B cell (primary cell): ENCODE measurements around the gene PLEKHA8. TPM values are rescaled to one million over a fixed set of nuclear protein-coding genes. Genes with fewer than 3 reads are reported as not detected.

ENCODE experiments used
- ATAC-seq: fragments of 200-7000 bp; cut with Tn5 transposase; one replicate; pipeline ENCODE4 v1.10.0; 2021; ENCODE audit warnings: low read depth, mild to moderate bottlenecking, moderate number of reproducible peaks, moderate library complexity
- CTCF ChIA-PET: fragments of 350-600 bp; sonication (Branson Sonifier 250); formaldehyde crosslinking; loops from one replicate; lab custom pipeline; 2021; ENCODE audit warnings: antibody characterized with exemption, inconsistent platforms; lab: Charles Lee
- POLR2A ChIA-PET: fragments of 350-600 bp; sonication (Branson Sonifier 250); formaldehyde crosslinking; loops from one replicate; lab custom pipeline; 2021; ENCODE audit warnings: antibody characterized with exemption; lab: Charles Lee
- DNase-seq: peaks from one replicate; pipeline ENCODE4 v3.0.0; 2013
- H2AFZ ChIP-seq: 2 replicates; pipeline ENCODE4 v1.6.1; 2012; ENCODE audit warnings: mild to moderate bottlenecking, low read depth, low read length; ENCODE audit not compliant: insufficient read depth, poor library complexity, severe bottlenecking
- H3K27ac ChIP-seq, 2 donors: 1 replicate in 1 of 2; 2 replicates in 1 of 2; pipeline ENCODE4 v1.5.1; 2012 to 2013; ENCODE audit warnings: low read length in 2 of 2, mild to moderate bottlenecking in 2 of 2, moderate library complexity in 1 of 2
- H3K27me3 ChIP-seq, 4 experiments: fragments of 200-600 bp in 1 of 4; sonication (generic) in 1 of 4; replicated peaks in 1 of 4; 1 replicate in 2 of 4; 2 replicates in 2 of 4; pipeline versions ENCODE4 v1.6.1 to v1.7.0; 2013 to 2016; ENCODE audit warnings: low read length in 3 of 4, mild to moderate bottlenecking in 2 of 4, mixed read lengths in 1 of 4, moderate library complexity in 1 of 4; ENCODE audit not compliant: insufficient read depth in 4 of 4, control insufficient read depth in 3 of 4; ENCODE audit errors: control extremely low read depth in 1 of 4
- H3K36me3 ChIP-seq, 2 experiments: replicated peaks in 1 of 2; 1 replicate in 1 of 2; 2 replicates in 1 of 2; pipeline versions ENCODE4 v1.6.1 to v1.7.1; 2013; ENCODE audit warnings: low read length in 1 of 2; ENCODE audit not compliant: insufficient read depth in 2 of 2, control insufficient read depth in 1 of 2; ENCODE audit errors: control extremely low read depth in 1 of 2, extremely low read depth in 1 of 2
- H3K4me1 ChIP-seq, 2 donors: fragments of 200-600 bp in 1 of 2; sonication (generic) in 1 of 2; 1 replicate in 1 of 2; 2 replicates in 1 of 2; pipeline versions ENCODE4 v1.5.1 to v1.6.1; 2013 to 2017; ENCODE audit warnings: low read length in 2 of 2; ENCODE audit not compliant: control insufficient read depth in 2 of 2, insufficient read depth in 2 of 2
- H3K4me2 ChIP-seq: replicated peaks from 2 replicates; pipeline ENCODE3; 2012; ENCODE audit warnings: mild to moderate bottlenecking, low read depth, low read length; ENCODE audit not compliant: poor library complexity, severe bottlenecking
- H3K4me3 ChIP-seq, 5 experiments: fragments of 200-600 bp in 1 of 5; sonication (generic) in 1 of 5; 1 replicate in 3 of 5; 2 replicates in 2 of 5; pipeline versions ENCODE4 v1.5.1 to v1.7.0; 2011 to 2016; ENCODE audit warnings: low read length in 4 of 5, mild to moderate bottlenecking in 4 of 5, low read depth in 2 of 5, control low read depth in 1 of 5, moderate library complexity in 1 of 5; ENCODE audit not compliant: insufficient read depth in 1 of 5; ENCODE audit errors: control extremely low read depth in 1 of 5, extremely low read depth in 1 of 5
- H3K79me2 ChIP-seq: fragments of 200-600 bp; sonication (generic); one replicate; pipeline ENCODE4 v1.6.0; 2016; ENCODE audit warnings: low read length; ENCODE audit not compliant: control insufficient read depth, insufficient read depth
- H3K9ac ChIP-seq: fragments of 200-600 bp; sonication (generic); 2 replicates; pipeline ENCODE4 v1.6.1; 2017; ENCODE audit warnings: mild to moderate bottlenecking, low read length, moderate library complexity
- H3K9me3 ChIP-seq, 3 donors: one replicate each; pipeline versions ENCODE4 v1.6.1 to v1.7.1; 2013; ENCODE audit warnings: low read length in 2 of 3; ENCODE audit not compliant: control insufficient read depth in 2 of 3, insufficient read depth in 1 of 3; ENCODE audit errors: control extremely low read depth in 1 of 3
- H4K20me1 ChIP-seq: 2 replicates; pipeline ENCODE4 v1.6.0; 2012; ENCODE audit warnings: mild to moderate bottlenecking, low read length; ENCODE audit not compliant: insufficient read depth, control insufficient read depth, poor library complexity, severe bottlenecking
- H3K27ac Mint-ChIP-seq: one replicate; pipeline ENCODE4 v1.8.0; 2021; ENCODE audit warnings: mixed read lengths
- H3K27me3 Mint-ChIP-seq: one replicate; pipeline ENCODE4 v1.8.0; 2021; ENCODE audit warnings: mixed read lengths
- H3K4me1 Mint-ChIP-seq: one replicate; pipeline ENCODE4 v1.8.0; 2021; ENCODE audit warnings: mixed read lengths
- H3K4me3 Mint-ChIP-seq: one replicate; pipeline ENCODE4 v1.8.0; 2021; ENCODE audit warnings: mixed read lengths
- H3K9me3 Mint-ChIP-seq: one replicate; pipeline ENCODE4 v1.8.0; 2022; ENCODE audit warnings: mixed read lengths; ENCODE audit not compliant: insufficient read depth
- EZH2 ChIP-seq: IDR thresholded peaks from 2 replicates; pipeline ENCODE4 v1.6.1; 2012; ENCODE audit warnings: borderline replicate concordance, low read depth, mild to moderate bottlenecking, moderate library complexity, low read length; ENCODE audit not compliant: insufficient read depth, poor library complexity, severe bottlenecking
- WGBS: methylation state at CpG from one replicate; pipeline ENCODE4 v1.1.5; 2013; ENCODE audit warnings: missing lambda C conversion rate; ENCODE audit not compliant: insufficient coverage; 5-methylcytosine and 5-hydroxymethylcytosine counted together
- intact Hi-C: fragments of 100-400 bp; cut with micrococcal nuclease; formaldehyde crosslinking; loops from one replicate; pipeline ENCODE4 v1.10.0; 2022
- polyA plus RNA-seq: library from polyadenylated mRNA; depleted of rRNA; stranded (reverse); fragments of >200 nt; gene quantifications from 2 replicates; pipeline ENCODE4 v1.2.3, GENCODE V29; 2012
- total RNA-seq, 2 donors: library from RNA; stranded (reverse); fragments of 120-200 nt in 1 of 2; gene quantifications; 1 replicate in 1 of 2; 2 replicates in 1 of 2; pipeline versions ENCODE4 v1.2.3 to v1.2.4, GENCODE V29; 2013 to 2022
- TF ChIP-seq, protein P1 (sequence below): fragments of 200-600 bp; IDR thresholded peaks from one replicate; pipeline ENCODE4 v1.8.0; 2022; ENCODE audit warnings: antibody characterized with exemption, mild to moderate bottlenecking

The PLEKHA8 gene
- total and polyA plus RNA-seq, 2 donors (not counting 1 experiment from before 2014, with no cell fraction given) = 1.7 to 10.5 TPM

- Histone ChIP-seq H3K9ac (no peak overlapping the region), H3K4me1 (no peaks in the 10 kb centered on the region), H3K9me3 (no peaks in the 10 kb centered on the region), H4K20me1 (no peaks in the 10 kb centered on the region), H3K27me3 (no peaks in the 10 kb centered on the region), H3K27ac (no peak overlapping the region), H3K79me2 (no peaks in the 10 kb centered on the region), H2AFZ (no peak overlapping the region), H3K4me3 (no peak overlapping the region), H3K4me2 (no peak overlapping the region), H3K36me3 (peaks cover 3 to 18% of the 10 kb centered on the region in 2 experiments)
- H3K4me1 Mint-ChIP-seq = no peaks in the 10 kb centered on the region
- WGBS = 100% methylated on average over 2 of the region's 4 CpGs
- H3K27ac Mint-ChIP-seq = no peak overlapping the region
- no peak for ATAC-seq
- intact Hi-C loops = no loop called here
- TF ChIP-seq, protein P1, sequence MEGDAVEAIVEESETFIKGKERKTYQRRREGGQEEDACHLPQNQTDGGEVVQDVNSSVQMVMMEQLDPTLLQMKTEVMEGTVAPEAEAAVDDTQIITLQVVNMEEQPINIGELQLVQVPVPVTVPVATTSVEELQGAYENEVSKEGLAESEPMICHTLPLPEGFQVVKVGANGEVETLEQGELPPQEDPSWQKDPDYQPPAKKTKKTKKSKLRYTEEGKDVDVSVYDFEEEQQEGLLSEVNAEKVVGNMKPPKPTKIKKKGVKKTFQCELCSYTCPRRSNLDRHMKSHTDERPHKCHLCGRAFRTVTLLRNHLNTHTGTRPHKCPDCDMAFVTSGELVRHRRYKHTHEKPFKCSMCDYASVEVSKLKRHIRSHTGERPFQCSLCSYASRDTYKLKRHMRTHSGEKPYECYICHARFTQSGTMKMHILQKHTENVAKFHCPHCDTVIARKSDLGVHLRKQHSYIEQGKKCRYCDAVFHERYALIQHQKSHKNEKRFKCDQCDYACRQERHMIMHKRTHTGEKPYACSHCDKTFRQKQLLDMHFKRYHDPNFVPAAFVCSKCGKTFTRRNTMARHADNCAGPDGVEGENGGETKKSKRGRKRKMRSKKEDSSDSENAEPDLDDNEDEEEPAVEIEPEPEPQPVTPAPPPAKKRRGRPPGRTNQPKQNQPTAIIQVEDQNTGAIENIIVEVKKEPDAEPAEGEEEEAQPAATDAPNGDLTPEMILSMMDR = no peak
- TF ChIP-seq EZH2 = no peak
- H3K27me3 Mint-ChIP-seq = no peaks in the 10 kb centered on the region
- POLR2A ChIA-PET = no interaction called here
- CTCF ChIA-PET = interaction anchor here (0.5 to 2.4 kb wide), 2 partner anchors 12 to 235 kb away, joined by 3 to 7 read pairs; no protein-coding TSS in a partner anchor
- no peaks in the 10 kb centered on the region for H3K9me3 Mint-ChIP-seq
- no peak for DNase-seq
- no peak overlapping the region for H3K4me3 Mint-ChIP-seq
Observed at GRCh38 chr7:30049173-30049572, 21.0 kb downstream of the PLEKHA8 start.

- intact Hi-C loops = no loop called here
- Histone ChIP-seq H4K20me1 (no peaks in the 10 kb centered on the region), H3K9me3 (no peaks in the 10 kb centered on the region), H3K4me1 (no peaks in the 10 kb centered on the region), H3K4me3 (no peak overlapping the region), H3K9ac (no peak overlapping the region), H3K36me3 (peaks cover 6 to 15% of the 10 kb centered on the region in 2 experiments), H3K4me2 (no peak overlapping the region), H2AFZ (no peak overlapping the region), H3K79me2 (no peaks in the 10 kb centered on the region), H3K27ac (no peak overlapping the region), H3K27me3 (no peaks in the 10 kb centered on the region)
- Mint-ChIP-seq H3K4me3 (no peak overlapping the region), H3K27ac (no peak overlapping the region), H3K27me3 (no peaks in the 10 kb centered on the region), H3K4me1 (no peaks in the 10 kb centered on the region), H3K9me3 (no peaks in the 10 kb centered on the region)
- no CpG with 5 or more reads among the region's 3 CpGs for WGBS
- ATAC-seq (no peak), DNase-seq (no peak)
- no peak for TF ChIP-seq EZH2
- TF ChIP-seq, protein P1 = no peak
- CTCF ChIA-PET = no interaction called here
- POLR2A ChIA-PET = no interaction called here
Observed at GRCh38 chr7:30053068-30053467, 24.9 kb downstream of the PLEKHA8 start.
